GM12864 (cell line): ENCODE data around the gene KMT2C.

Experiments used
- DNase-seq: peaks from one replicate; pipeline ENCODE4 v3.0.0-alpha.2; 2011; ENCODE audit warnings: low read depth
- H3K4me3 ChIP-seq: 2 replicates; pipeline ENCODE4 v1.5.1; 2011; ENCODE audit warnings: mild to moderate bottlenecking, low read depth, low read length, control low read depth
- CTCF ChIP-seq: IDR thresholded peaks from 2 replicates; pipeline ENCODE4 v1.5.1; 2011; ENCODE audit warnings: low read depth, mild to moderate bottlenecking, moderate library complexity, low read length, control low read depth, inconsistent platforms; ENCODE audit errors: missing control alignments

KMT2C gene

GRCh38 chr7:152095771-152096170 is 340.0 kb downstream of the KMT2C start:
- no peak for TF ChIP-seq CTCF
- no peak overlapping the region for H3K4me3 ChIP-seq
- DNase-seq: no peak

- no peak for TF ChIP-seq CTCF
- DNase-seq: no peak
- no peak overlapping the region for H3K4me3 ChIP-seq
Observed at GRCh38 chr7:152093717-152094116, 342.1 kb downstream of the KMT2C start.

GRCh38 chr7:152090747-152091146 is 345.1 kb downstream of the KMT2C start:
- no peak overlapping the region for H3K4me3 ChIP-seq
- DNase-seq: no peak
- no peak for TF ChIP-seq CTCF

- no peak for DNase-seq
- no peak overlapping the region for H3K4me3 ChIP-seq
- TF ChIP-seq CTCF: no peak
Observed at GRCh38 chr7:152089183-152089582, 346.6 kb downstream of the KMT2C start.

GRCh38 chr7:152086513-152086912 is 349.3 kb downstream of the KMT2C start:
- H3K4me3 ChIP-seq: no peak overlapping the region
- no peak for TF ChIP-seq CTCF
- no peak for DNase-seq

GRCh38 chr7:152085131-152085530 is 350.7 kb downstream of the KMT2C start:
- TF ChIP-seq CTCF: no peak
- DNase-seq: no peak

More at GRCh38 chr7:152085131-152085530, 350.7 kb downstream of the KMT2C start:
- no peak overlapping the region for H3K4me3 ChIP-seq
